HG03442 (cell line): Measurements from ENCODE around the gene OR2C1.
A peak's percentile ranks its signal among the peaks of the same experiment; 100 is the strongest.

Source experiments
- ATAC-seq: cut with Tn5 transposase; IDR thresholded peaks from one replicate; pipeline ENCODE4 v1.9.1; 2021; ENCODE audit warnings: mild to moderate bottlenecking, moderate library complexity; ENCODE audit not compliant: unreplicated experiment

Gene OR2C1

GRCh38 chr16:3355589-3355988 is at the start of gene OR2C1:
Gene OR2C1 (plus strand): TSS chr16:3355889. CDS start chr16:3355941, 52 bp downstream.
- ATAC-seq = no peak

DNA sequence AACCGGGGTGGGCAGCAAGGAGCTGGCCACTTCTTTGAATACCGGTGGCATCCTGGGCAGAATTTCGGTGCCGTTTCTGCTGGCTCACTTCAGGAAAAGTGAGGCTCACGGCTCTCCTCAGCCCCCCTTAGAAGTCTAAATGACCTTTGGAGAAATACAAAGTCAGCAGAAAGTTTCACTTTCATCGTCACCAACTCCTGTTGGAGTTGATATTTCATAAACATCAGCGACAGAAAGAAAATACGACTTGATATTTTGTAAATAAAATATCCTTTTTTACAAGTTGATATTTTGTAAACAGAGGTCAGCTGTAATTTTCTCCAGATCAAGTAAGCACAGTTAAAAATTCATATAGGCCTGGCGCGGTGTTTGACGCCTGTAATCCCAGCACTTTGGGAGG is 49.6 kb upstream of the OR2C1 start:
- ATAC-seq = no peak

DNA sequence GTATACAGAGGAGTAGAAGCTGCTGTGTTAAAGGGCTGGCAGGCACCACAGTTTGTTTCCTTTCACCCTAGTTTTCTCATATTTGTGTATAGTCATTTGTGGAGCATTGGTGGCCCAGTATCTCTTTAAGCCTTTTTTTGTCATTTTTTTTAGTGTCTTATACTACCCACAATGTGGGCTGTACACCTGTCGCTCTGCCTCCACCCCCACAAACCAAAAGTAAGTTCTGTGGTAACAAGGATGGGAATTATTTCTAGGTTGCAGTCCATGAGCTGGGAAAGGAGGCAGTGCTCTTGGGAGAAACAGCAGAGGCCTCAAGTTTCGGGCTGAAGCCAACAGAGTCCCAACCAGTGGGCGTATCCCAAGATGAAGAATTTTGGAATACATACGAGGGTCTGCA is 44.2 kb upstream of the OR2C1 start:
- no peak for ATAC-seq

DNA sequence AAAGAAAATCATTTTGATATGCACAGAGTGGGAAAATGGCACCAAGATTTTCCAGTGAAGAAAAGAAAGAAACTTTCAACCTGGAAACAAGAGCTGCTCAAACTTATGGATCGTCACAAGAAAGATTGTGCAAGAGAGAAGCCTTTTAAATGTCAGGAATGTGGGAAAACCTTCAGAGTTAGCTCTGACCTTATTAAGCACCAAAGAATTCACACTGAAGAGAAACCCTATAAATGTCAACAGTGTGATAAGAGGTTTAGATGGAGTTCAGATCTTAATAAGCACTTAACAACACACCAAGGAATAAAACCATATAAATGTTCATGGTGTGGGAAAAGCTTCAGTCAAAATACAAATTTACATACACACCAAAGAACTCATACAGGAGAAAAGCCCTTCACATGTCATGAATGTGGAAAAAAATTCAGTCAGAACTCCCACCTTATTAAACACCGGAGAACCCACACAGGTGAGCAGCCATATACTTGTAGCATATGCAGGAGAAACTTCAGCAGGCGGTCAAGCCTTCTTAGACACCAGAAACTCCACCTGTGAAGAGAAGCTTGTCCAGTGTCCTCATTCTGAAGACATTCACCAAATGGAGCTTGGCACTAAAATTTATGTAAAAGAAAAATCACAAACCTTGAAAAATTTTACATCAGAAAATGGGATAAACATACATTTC is 38.2 kb upstream of the OR2C1 start:
- no peak for ATAC-seq

GRCh38 chr16:3321816-3322215 is 33.9 kb upstream of the OR2C1 start:
- no peak for ATAC-seq

GRCh38 chr16:3327514-3327913 is 28.2 kb upstream of the OR2C1 start:
- no peak for ATAC-seq

DNA sequence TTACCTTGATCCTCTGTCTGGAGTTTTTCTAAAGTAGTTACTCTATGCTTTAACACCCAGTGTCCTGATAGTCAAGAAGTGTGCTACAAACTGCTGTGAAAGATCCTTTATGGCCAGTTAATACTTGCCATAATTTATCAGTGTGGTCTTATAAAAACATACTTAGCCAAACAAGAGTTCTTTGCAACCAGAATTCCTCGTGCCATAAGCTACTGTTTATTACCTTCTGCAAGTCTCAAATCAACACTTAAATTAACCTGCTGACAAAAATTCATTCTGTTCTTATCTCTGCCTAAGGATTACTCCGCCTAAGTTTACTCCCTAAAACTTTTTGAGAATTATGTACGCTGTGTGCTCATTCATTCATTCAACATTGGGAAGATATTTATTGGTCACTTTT is 27.6 kb upstream of the OR2C1 start:
- no peak for ATAC-seq

GRCh38 chr16:3328643-3329042 is 27.0 kb upstream of the OR2C1 start:
- ATAC-seq = no peak

DNA sequence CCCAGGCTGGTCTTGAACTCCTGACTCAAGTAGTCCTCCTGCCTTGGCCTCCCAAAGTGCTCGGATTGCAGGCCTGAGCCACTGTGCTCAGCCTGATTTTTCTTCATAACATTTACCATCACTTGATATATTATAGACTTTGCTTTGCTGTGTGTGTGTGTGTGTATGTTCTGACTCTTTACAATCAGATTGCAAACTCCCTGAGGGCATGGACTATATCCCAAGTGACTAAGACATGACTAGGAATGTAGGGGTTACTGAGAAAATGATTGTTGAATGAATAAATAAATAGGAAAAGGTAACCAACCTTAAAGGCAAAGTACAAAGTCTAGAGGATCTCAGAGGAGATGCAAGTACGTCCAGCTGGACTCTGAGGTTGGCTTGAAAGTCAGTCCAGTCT is 9.6 kb upstream of the OR2C1 start:
- ATAC-seq = no peak

DNA sequence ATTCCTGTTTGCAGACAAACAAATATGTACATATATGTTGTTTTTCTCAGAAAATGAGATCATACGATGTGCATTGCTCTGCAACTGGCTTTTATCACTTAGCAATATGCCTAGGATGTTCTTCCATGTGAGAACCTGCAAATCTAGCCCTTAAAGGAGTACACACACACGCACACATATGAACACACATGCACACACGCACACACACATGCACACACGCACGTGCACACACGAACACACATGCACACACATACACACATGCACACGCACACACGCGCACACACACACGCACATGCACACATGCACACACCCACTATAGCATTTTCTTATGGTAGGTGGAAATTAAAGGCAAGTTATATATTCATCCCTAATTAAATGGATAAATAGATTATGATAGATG is 8.1 kb upstream of the OR2C1 start:
- ATAC-seq = no peak

DNA sequence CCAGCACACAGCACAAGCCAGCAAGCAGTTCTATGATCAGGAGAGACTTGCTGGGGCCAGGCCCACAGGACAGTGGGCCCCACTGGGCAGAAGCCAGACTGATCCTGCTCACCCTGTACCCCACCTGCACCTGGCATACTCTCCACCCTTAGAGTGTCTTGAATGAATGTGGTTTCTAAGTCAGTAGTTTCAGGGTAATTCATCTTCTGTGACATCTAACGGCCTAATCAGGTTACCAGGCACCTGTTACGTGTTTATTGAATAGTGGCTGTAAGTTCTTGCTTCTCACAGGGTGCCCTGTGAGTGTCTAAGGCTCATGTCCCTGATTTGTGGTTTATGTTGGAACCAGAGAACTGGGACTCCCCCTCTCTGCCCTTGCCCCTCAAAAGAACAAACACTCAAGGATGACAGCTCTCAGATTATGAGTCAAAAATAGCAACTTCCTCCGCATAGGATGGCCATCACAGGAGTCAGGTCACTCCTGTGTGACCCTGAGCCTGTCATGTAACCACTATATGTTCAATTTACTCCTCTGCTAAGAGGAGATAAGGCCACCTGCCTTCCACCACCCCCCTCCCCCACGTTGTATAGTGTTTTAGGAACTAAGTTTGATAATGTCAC is 7.0 kb upstream of the OR2C1 start:
- no peak for ATAC-seq

DNA sequence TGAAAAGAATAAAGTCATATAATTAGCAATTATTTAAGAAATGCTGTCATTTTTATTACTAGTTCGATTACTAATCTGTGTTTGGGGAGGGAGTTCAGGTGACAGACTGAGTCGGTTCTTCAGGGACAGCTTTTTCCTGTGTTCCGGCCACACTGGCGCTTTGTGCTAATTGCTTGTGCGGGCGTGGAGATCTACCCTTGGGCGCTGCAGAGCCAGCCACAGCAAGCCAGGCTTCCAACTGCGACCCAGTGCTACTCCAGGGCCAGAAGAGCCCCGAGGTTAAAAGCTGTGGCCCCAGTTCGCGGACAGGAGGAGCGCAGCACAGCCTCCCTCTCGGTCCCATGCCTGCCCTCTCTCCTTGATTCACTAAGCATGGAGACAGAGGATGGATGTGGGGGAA is 6.5 kb upstream of the OR2C1 start:
- ATAC-seq = no peak

DNA sequence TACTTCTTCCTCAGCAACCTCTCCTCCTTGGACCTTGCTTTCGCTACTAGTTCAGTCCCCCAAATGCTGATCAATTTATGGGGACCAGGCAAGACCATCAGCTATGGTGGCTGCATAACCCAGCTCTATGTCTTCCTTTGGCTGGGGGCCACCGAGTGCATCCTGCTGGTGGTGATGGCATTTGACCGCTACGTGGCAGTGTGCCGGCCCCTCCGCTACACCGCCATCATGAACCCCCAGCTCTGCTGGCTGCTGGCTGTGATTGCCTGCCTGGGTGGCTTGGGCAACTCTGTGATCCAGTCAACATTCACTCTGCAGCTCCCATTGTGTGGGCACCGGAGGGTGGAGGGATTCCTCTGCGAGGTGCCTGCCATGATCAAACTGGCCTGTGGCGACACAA is 429 bp downstream of the OR2C1 start:
- no peak for ATAC-seq

- no peak for ATAC-seq
These were observed 3.2 kb downstream of the OR2C1 start for GRCh38 chr16:3358871-3359270.

GRCh38 chr16:3362931-3363330 is 7.2 kb downstream of the OR2C1 start:
- no peak for ATAC-seq

DNA sequence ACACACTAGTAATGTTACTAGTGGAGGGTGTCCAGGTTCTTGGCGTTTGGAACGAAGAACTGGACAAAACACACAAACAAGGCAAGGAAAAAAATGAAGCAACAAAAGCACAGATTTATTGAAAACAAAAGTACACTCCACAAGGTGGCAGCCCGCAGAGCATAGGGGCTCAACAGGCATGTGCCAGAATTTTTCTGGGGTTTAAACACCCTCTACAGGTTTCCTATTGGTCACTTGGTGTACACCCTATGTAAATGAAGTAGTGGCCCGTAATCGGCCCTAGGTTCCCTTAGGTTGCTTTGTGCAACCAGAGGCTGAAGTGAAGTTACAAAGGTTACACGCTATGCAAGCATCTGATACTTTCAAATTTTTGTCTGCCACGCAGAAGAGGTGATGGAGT is 8.1 kb downstream of the OR2C1 start:
- ATAC-seq = no peak

GRCh38 chr16:3364774-3365427 is 9.2 kb downstream of the OR2C1 start:
- ATAC-seq = peak; percentile 64

- no peak for ATAC-seq
These were observed 13.4 kb downstream of the OR2C1 start for GRCh38 chr16:3369073-3369472.

GRCh38 chr16:3375680-3376079 is 20.0 kb downstream of the OR2C1 start:
- no peak for ATAC-seq

GRCh38 chr16:3377917-3378316 is 22.2 kb downstream of the OR2C1 start:
- ATAC-seq = no peak

DNA sequence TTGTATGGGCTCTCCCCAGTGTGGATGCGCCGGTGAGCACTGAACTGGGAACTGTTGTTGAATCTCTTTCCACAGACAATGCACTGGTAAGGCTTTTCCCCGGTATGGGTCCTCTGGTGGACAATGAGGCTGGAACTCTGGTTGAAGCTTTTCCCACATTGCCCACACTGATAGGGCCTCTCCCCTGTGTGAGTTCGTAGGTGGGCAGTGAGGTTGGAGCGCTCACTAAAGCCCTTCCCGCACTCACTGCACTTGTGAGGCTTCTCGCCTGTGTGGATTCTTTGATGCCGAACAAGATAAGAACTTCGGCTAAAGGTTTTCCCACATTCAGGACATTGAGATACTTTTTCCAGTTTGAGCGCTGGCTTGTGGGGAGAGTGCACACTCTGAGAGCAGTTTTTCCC is 27.4 kb downstream of the OR2C1 start:
- ATAC-seq = no peak

DNA sequence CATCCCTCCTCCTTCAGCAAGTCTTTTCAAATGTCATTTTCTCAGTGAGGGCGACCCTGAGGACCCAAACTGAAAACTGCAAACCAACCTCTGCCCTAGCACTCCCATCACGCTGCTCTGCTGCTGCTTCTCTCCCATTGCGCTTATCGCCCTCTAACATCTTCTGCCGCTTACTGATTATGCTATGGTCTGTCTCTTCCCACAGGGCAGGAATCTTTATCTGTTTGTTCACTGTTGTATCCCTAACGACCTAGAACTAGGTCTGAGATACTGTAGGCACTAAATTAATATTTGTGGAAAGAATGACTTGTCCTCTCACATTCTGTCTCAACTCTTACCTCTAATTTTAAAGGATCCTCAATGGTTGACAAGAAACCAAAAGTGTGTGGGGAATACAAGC is 32.6 kb downstream of the OR2C1 start:
- no peak for ATAC-seq
